ENCODE results near the gene SERPINB5.
"Not testable (repeated sequence)": the region's sequence is repeated elsewhere in the genome, so short reads cannot be mapped to it uniquely, and the experiment has no call there.

The SERPINB5 gene, protein sequence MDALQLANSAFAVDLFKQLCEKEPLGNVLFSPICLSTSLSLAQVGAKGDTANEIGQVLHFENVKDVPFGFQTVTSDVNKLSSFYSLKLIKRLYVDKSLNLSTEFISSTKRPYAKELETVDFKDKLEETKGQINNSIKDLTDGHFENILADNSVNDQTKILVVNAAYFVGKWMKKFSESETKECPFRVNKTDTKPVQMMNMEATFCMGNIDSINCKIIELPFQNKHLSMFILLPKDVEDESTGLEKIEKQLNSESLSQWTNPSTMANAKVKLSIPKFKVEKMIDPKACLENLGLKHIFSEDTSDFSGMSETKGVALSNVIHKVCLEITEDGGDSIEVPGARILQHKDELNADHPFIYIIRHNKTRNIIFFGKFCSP

DNA sequence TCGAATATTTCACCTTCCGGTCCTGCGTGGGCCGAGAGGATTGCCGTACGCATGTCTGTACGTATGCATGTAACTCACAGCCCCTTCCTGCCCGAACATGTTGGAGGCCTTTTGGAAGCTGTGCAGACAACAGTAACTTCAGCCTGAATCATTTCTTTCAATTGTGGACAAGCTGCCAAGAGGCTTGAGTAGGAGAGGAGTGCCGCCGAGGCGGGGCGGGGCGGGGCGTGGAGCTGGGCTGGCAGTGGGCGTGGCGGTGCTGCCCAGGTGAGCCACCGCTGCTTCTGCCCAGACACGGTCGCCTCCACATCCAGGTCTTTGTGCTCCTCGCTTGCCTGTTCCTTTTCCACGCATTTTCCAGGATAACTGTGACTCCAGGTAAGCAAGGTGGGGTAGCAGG lies at the start of gene SERPINB5:
SERPINB5 (plus strand) TSS at position 291 of the 400 bp plus-strand sequence. CDS start 7,471 bp downstream, outside the sequence.
- no peak for DNase-seq (ENCODE audit: low read depth)

DNA sequence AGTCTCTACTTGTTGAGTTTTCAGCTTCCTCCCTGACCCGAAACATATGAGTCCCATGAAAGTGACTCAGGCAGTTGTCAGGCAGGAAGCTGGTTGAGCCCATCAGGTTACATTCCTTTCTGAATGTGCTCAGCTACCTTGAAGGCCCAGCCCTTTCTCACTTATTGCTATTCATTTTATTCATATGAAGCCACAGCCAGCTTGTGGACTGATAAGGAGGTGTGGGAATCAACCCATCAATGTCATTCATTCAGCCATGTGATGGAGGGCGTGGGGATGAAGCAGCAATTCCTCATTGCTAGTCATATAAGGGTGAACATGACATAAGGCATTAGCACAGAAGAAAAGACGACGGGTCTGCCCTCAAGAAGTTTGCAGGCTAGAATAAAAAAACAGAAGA lies 49.2 kb upstream of the SERPINB5 start:
- DNase-seq (ENCODE audit: low read depth): no peak

DNA sequence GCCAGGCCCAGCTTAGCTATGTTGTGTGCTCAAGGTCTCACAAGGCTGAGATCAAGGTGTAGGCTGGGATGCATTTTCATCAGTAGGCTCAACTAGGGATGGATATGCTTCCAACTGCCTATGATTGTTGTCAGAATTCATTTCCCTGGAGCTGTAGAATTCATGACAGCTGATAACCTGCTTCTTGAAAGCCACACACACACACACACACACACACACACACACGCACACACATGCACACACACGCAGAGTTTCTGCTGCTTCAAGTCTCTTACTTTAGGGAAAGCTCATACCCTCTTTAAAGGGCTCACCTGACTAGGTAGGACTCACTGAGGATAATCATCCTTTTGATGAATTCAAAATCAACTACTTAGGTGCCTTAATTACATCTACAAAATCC lies 46.2 kb upstream of the SERPINB5 start:
- DNase-seq (ENCODE audit: low read depth): no peak

DNA sequence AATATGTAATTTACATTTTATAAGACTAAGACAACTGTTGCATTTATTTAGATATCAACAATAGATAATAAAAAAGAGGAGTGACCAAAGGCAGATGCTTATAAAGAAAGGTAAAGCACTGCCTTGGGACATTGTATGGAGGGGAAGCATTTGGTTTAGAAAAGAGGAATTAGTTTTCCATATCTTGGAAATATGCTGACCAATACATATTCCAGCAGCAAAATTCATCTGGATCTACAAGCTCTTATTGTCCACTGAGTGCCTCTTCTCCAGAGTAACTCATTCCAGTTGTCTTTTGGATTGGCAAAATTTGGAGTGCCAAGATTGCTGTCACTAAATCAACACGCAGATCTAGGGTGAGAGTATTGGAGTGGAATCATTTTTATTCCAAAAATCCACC lies 45.6 kb upstream of the SERPINB5 start:
- no peak for DNase-seq (ENCODE audit: low read depth)

DNA sequence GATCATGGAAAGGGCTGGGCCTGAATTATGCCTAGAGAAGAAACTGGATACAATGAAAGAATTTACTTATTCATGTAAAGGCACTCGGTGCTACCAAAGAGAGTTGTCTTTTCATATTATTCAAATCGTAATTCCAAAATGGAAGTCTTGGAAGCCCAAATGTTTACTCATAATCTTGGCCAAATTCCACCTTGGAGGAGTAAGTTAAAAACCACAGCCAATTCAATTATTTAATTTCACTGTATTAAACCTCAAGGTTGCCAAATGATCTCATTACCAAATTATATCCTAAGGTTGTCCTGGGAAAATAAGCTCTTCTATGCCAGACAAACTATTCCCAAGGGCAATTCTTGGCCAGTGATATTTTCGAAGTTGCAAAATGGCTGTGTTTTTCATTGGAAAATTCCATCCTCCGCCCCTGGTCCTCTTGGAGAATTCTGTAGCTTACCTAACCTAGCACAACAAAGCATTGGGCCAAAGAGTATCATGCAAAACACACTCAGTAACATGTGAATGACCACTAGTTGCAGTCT lies 43.4 kb upstream of the SERPINB5 start:
- DNase-seq (ENCODE audit: low read depth): no peak

DNA sequence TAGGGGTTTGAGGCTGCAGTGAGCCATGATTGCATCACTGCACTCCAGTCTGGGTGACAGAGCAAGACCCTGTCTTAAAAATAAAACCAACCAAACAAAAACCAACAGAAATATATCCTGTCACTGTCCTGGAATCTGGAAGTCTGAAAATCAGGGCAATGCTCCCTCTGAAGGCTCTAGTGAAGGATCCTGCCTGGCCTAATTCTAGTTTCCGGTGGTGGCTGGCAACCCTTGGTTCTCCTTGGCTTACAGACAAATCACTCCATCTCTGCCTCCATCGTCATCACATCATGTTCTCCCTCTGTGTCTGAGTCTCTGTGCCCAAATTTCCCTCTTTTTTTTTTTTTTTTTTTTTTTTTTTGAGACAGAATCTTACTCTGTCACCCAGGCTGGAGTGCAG lies 38.6 kb upstream of the SERPINB5 start:
- DNase-seq (ENCODE audit: low read depth): no peak

DNA sequence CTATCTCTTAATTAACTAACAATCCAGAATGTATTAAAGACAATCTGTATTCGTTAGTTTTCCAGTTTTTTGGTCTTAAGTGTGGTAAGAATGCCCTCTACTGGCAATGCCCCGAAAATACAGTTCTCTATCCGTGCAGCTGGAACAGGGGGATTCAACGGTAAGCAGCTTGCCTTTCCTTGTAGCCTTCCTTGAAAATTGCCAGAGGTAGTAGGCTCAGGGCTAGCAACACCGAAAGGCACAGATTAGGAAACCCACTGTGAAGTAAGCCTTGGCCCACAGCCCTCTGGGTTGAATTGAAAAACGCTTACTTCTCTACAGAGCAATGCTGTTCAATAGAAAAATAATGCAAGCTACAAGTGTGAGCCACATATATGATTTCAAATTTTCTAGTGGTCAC lies 37.4 kb upstream of the SERPINB5 start:
- no peak for DNase-seq (ENCODE audit: low read depth)

DNA sequence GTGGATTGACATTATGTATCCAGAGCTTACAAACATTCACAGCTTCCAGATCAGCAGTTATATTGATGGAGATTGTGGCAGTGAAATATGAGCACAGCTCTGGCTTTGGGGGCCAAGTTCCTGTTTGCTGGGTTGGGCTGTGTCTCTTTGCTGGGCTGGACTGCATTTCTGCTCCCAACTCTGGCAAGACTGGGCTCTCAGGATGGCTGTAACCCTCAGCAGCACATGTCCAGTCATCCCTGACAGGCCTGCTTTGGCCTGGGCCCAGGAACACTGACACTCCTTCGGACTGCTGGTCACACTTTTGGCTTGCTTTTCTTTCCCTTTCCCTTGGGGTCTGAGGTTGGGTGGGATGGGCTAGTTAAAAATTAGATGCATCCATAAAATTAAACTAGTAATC lies 36.5 kb upstream of the SERPINB5 start:
- DNase-seq (ENCODE audit: low read depth): no peak

DNA sequence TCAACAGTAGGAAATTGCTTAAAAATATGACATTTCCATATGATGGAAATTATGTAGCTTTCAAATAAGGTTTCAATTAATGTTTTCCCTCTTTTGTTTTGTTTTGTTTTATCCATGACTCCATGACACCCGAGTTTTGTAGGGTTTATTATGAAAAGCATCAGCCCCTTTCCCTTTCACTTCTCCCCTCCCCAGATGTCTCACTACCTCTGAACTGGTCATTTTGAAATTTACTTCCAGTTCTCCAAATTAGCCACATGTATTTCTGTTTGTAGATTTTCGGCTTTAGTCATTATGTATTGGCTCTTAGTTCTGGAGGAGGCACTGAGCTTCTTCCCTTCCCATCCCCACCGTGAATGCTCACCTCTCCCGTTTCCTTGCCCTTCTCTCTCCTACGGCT lies 35.9 kb upstream of the SERPINB5 start:
- no peak for DNase-seq (ENCODE audit: low read depth)

DNA sequence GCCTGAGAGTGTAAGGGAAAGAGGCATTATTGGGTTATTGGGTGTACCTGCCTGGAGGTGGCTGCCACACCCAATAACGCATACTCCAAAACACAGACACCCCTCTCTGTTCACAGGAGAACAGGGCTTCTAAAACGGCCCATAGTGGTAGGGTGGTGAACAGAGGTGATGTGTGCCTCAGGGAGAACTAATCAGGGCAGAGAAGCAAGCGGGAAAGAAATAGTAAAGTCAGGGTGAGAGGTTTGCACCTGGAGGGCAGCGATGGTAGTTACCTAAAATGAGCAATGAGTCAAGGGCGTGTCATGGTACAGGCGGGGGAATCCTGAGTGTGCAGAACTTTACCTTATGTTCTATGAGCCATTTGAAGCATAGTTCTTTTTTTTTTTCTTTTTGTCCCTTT lies 32.9 kb upstream of the SERPINB5 start:
- no peak for DNase-seq (ENCODE audit: low read depth)

DNA sequence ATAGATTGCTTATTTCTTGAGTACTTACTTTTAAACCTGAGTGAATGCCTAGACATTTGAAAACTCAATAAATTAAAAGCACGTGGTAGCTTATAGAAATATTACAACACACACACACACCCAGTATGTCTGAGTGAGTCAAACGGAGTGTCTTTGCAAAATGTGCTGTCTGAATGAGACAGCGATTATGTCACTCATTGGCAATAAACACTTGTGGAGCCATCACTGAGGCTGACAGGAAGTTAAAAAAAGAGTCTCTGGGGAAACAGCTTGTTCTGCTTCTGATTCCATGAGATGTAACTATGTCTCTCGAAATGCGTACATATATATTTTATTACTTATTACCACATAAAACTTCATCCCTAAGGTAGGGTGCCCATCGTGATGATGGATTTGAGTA lies 32.2 kb upstream of the SERPINB5 start:
- DNase-seq (ENCODE audit: low read depth): peak; percentile 59

DNA sequence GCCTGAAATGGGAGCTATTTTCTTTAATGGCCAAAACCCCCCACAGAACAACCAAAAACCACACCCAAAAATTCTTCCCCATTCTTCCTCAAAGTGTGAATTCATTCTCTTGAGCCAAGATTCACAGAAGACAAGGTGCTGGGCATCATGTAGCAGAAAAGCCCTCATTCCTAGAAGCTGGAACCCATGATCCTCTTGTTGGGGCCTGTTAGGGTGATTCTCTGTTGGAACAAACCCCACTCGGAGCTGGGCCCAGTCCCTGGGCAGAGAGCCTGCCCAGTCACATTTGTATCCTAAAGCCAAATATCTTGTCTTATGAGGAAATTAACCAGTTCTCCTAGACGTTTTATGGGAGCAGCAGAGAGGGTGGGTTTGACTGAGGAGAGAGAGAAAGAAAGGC lies 31.7 kb upstream of the SERPINB5 start:
- DNase-seq (ENCODE audit: low read depth): no peak

DNA sequence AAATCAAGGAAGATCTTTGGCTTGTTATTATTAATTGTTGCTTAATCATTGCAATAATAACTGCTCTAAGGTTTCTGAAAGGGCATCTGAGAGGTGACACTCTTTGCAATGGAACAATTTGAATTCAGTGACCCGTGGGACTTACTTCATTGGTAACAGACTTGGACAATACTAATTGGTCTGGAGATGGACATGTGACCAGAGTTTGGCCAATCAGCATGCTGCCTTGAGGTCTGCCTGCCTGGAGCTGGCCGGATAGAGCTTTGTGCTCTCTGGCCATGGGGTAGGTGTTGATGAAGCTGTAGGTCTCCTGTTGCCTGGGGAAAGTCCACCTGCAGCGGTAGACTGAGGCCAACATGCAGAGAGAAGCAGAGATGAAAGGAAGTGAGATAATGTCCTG lies 30.5 kb upstream of the SERPINB5 start:
- no peak for DNase-seq (ENCODE audit: low read depth)

DNA sequence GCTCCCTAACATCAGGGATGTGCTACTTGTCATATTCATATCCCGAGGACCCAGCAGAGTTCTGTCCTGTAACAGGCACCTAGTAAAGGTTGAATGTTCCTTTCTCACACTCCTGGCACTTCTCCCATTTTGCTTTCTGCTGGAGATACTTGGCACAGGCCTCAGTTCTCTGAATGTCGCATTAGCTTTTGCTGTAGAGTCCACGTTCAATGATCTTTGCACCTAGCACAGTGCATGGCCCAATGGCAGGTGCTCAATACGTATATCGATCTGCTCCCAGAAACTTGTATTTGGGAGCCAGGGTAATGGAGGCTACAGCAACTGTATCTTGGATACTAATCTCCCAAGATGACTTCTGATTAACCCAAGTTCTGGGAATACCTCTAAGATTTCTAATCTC lies 29.7 kb upstream of the SERPINB5 start:
- DNase-seq (ENCODE audit: low read depth): no peak

DNA sequence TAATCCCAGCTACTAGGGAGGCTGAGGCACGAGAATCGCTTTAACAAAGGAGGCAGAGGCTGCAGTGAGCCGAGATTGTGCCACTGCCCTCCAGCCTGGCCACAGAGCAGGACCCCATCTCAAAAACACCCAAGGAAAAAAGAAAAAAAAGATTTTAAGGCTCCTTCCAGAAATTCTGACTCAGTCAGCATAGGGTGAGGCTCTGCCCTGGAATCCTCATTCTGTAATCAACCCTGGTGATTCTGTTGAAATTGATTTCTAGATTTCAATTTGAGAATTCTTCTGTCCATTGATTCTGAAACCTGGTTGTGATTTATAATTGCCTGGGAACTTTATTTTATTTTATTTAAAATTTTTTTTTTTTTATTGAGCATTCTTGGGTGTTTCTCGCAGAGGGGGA lies 27.3 kb upstream of the SERPINB5 start:
- no peak for DNase-seq (ENCODE audit: low read depth)

DNA sequence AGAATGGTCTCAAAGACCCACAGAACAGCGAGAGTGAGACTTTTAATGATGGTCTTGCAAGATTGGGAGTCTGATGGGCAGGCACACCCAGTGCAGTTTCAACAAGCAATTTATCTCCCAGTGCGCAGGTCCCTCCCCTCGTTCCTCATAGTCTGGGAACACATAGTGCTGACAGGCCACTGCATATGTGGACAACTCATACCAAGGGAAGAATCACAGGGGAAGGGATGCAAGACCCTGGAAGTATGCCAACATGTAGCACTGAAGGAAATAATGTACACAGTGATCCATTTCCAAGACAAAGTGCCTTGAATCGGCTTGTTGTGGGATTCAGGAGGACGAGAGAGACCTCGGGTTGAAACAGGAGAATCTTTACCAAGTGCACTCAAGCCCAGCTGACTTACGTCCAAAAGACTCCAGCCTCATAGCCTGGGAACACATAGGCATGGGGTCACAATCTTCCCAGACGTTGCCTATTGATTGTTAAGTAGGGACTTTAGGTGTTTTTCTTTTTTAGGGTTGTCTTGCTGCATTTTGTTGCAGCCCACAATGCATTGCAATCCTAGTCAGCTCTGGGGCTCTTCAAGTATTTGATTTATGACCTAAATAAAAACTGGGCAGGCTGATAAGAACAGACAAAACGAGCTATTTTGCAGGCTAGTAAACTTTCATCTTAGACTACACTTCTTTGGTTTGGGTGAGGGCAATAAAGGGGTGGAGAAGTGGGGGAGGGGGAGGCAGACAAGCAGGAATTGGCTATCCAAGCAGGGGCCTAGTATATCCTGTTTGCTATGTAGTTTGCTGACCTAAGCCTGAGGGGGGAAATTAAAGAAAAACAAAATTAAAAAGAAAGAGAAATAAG lies 24.7 kb upstream of the SERPINB5 start:
- no peak for DNase-seq (ENCODE audit: low read depth)

DNA sequence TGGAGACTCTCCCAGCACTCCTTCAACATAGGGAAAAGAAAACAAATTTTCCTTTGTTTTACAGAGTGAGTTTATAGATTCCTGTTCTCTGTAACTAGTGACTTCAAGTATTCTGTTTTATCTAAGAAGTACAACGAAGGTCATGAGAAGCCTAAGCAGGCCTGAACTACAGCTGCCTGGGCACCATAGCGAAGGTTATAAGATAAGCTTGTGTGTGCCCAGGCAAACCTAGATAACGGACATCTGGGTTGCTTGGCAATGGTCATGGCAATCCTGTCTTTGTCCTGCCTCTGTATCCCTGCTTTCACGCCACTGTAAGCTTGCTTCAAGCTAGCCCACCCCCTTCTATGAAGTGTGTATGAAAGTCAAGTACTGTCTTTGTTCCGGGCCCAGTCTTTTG lies 24.0 kb upstream of the SERPINB5 start:
- not testable (repeated sequence) for DNase-seq (ENCODE audit: low read depth)

DNA sequence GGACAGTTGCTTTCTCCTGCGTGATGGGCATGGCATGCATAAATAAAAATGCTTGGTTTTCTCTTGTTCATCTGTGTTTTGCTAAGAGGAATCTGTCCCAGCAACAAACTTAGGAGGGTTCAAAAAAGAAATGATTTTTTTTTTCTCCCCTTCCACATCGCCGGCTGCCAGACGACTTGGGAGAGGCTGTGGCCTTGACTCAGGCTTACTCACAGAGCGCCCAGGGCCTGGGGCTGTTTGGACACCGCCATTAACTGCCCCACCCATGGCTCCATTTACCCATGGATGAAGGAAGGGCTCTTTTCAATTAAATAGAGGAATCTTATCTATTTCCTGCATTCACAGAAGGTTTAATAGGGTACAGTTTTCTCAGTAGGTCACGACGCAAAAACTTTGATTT lies 22.3 kb upstream of the SERPINB5 start:
- DNase-seq (ENCODE audit: low read depth): no peak

DNA sequence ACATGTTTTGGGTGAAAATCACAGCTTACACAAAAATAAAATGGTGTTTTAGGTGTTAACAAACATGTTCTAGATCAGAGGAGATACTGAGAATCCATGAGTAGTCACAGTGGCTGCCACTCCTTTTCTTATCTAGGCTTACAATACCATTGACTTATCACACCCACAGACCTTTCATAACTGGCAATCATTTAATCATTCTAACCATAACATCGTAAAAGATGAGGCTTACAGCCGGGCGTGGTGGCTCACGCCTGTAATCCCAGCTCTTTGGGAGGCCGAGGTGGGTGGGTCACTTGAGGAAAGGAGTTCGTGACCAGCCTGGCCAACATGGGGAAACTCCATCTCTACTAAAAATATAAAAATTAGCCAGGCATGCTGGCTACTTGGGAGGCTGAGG lies 18.8 kb upstream of the SERPINB5 start:
- DNase-seq (ENCODE audit: low read depth): no peak

DNA sequence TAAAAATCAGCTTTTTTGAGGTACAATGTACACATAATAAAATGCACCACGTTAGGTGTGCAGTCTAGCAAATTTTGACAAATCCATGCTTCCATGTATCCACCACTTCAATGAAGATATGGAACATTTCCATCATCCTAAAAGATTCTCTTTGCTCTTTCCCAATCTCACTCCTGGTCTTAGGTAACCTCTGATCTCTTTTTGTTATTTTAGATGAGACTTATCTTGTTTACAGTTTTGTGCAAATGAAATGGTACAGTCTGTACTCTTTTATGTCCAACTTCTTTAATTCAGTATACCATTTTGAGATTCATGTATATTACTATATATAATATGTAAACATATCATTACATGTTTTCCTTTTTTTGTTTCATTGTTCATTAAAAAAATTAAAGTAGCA lies 16.3 kb upstream of the SERPINB5 start:
- no peak for DNase-seq (ENCODE audit: low read depth)

DNA sequence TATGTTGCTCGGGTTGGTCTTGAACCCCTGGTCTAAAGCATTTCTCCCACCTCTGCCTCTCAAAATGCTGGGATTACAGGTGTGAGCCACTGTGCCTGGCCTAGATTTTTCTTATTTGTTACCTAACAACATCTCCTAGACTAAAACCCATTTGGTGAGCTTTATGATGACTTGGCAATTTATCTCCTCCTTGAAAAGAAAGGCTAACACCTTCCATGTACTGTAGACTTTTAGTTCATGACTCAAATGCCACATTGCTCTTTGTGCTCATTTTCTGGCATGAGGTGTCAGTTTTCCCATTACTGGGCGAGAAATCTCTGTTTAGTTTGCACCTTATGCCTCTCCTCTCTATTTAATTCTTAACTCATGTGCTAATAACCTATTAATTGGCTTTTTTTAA lies 12.3 kb upstream of the SERPINB5 start:
- no peak for DNase-seq (ENCODE audit: low read depth)

DNA sequence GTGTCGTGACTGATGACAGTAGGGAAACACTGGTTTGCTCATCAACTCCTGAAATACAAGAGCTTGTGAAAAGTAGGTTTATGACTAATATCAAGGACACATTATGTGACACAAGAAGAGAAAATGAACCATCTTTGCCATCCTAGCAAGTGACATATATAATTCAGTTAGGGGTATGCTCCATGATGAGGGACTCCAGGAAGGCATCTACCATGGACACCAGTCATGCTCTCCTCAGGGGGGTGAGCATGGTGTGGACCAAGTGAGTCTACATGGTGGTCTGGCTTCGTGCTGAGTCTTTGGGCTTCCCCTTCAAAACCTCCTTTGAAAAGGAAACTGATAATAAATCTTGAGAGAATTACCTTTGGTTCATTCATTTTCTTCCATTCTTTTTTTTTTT lies 11.7 kb upstream of the SERPINB5 start:
- DNase-seq (ENCODE audit: low read depth): no peak

DNA sequence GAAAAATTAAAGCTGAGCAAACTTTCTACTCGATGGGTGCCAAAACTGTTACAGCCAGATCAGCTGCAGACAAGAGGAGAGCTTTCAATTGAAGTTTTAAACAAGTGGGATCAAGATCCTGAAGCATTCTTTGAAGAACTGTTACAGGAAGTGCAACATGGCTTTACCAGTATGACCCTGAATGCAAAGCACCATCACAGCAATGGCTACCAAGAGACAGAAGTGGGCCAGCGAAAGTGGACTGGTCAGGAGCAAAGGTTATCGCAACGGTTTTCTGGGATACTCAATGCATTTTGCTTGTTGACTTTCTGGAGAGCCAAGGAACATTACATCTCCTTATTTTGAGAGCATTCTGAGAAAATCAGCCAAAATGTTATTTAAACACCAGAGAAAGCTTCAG lies 9.1 kb upstream of the SERPINB5 start:
- no peak for DNase-seq (ENCODE audit: low read depth)

Measured in HS-5 (cell line).